ENCODE data around the gene PLSCR3. TPM values are rescaled to one million over a fixed set of nuclear protein-coding genes. Genes with fewer than 3 reads are reported as not detected.

The PLSCR3 gene
- total RNA-seq, 4 donors from 2014 or later: 0.77 to 42.6 (median 17.6) TPM

- Histone ChIP-seq H3K27ac (peak overlapping the region; percentile 12 to 36), H3K4me1 (peaks cover 0 to 44% of the 10 kb centered on the region in 2 donors), H3K27me3 (peaks cover 0 to 27% of the 10 kb centered on the region in 2 donors), H3K36me3 (no peaks in the 10 kb centered on the region), H3K4me3 (no peak overlapping the region), H3K9me3 (no peaks in the 10 kb centered on the region)
- no peak for TF ChIP-seq CTCF (IDR thresholded peaks at IDR 0.05)
- no peak for TF ChIP-seq POLR2A (IDR thresholded peaks at IDR 0.05)
- intact Hi-C loops (cut with DNase I; ENCODE audit: low total_unique reads): no loop called here
- DNase-seq: peak in 1 of 2 donors; percentile 38
These were observed 46.5 kb upstream of the PLSCR3 start for GRCh38 chr17:7440834-7441195.

- Histone ChIP-seq H3K27me3 (peaks cover 0 to 23% of the 10 kb centered on the region in 2 donors), H3K4me1 (peaks cover 0 to 48% of the 10 kb centered on the region in 2 donors), H3K36me3 (no peaks in the 10 kb centered on the region), H3K9me3 (no peaks in the 10 kb centered on the region), H3K4me3 (peak overlapping the region; percentile 17 to 19), H3K27ac (peak overlapping the region; percentile 12 to 36)
- no peak for TF ChIP-seq POLR2A (IDR thresholded peaks at IDR 0.05)
- no peak for TF ChIP-seq CTCF (IDR thresholded peaks at IDR 0.05)
- intact Hi-C loops (cut with DNase I; ENCODE audit: low total_unique reads): no loop called here
- peak; percentile 40 to 67 for DNase-seq
These were observed 45.9 kb upstream of the PLSCR3 start for GRCh38 chr17:7440113-7440833.

- Histone ChIP-seq H3K4me1 (peaks cover 0 to 43% of the 10 kb centered on the region in 2 donors), H3K36me3 (no peaks in the 10 kb centered on the region), H3K27ac (peak within 1 kb of the TSS; percentile 41 to 64), H3K27me3 (peaks cover 0 to 23% of the 10 kb centered on the region in 2 donors), H3K4me3 (peak within 1 kb of the TSS; percentile 17 to 19), H3K9me3 (no peaks in the 10 kb centered on the region)
- no peak for DNase-seq
- intact Hi-C loops (cut with DNase I; ENCODE audit: low total_unique reads): loop anchor here (10.0 kb wide), 1 partner anchor 45 kb away; the partner anchor contains the start of genes POLR2A and SLC35G6
- TF ChIP-seq POLR2A (IDR thresholded peaks at IDR 0.05) (no peak), CTCF (IDR thresholded peaks at IDR 0.05) (no peak)
These were observed 45.3 kb upstream of the PLSCR3 start, which contains the start of gene FGF11 for GRCh38 chr17:7439462-7440112. FGF11 (plus strand) TSS chr17:7439512; CDS start chr17:7439621, 109 bp downstream.

- peak overlapping the region; percentile 41 to 64 for H3K27ac ChIP-seq
- TF ChIP-seq POLR2A (IDR thresholded peaks at IDR 0.05): no peak
- TF ChIP-seq CTCF (IDR thresholded peaks at IDR 0.05): no peak
- no peak for DNase-seq
- H3K27me3 ChIP-seq: peaks cover 0 to 23% of the 10 kb centered on the region in 2 donors
- peaks cover 0 to 43% of the 10 kb centered on the region in 2 donors for H3K4me1 ChIP-seq
- no peaks in the 10 kb centered on the region for H3K36me3 ChIP-seq
- no peaks in the 10 kb centered on the region for H3K9me3 ChIP-seq
- peak overlapping the region in 1 of 2 donors; percentile 16 for H3K4me3 ChIP-seq
- intact Hi-C loops (cut with DNase I; ENCODE audit: low total_unique reads): loop anchor here (10.0 kb wide), 1 partner anchor 46 kb away; the partner anchor contains the start of genes POLR2A and SLC35G6
These were observed 44.5 kb upstream of the PLSCR3 start for GRCh38 chr17:7438656-7439460.

Data from uterus (tissue), 4 donors.